ENCODE measurements around the gene ZSCAN20.

GRCh38 chr1:33488624-33489023 is 16.2 kb downstream of the ZSCAN20 start:
- no peak for TF ChIP-seq ZNF274 (IDR thresholded peaks at IDR 0.05; ENCODE audit: low read depth, low read length)
- no peak for TF ChIP-seq YY1 (IDR thresholded peaks at IDR 0.05; ENCODE audit: insufficient read depth, insufficient read length)
- TF ChIP-seq SUZ12 (IDR thresholded peaks at IDR 0.05; ENCODE audit: extremely low read depth, insufficient read depth, insufficient read length) = no peak

Measured in NT2/D1 (cell line).